BE2C (cell line): ENCODE results near the gene TLL2.

ENCODE experiments used
- DNase-seq: peaks from one replicate; pipeline ENCODE4 v3.0.0-alpha.2; 2020
- H3K27me3 ChIP-seq: fragments of 250-450 bp; sonication (Bioruptor Pico); 2 replicates; pipeline ENCODE4 v1.5.1; 2020; ENCODE audit warnings: mild to moderate bottlenecking
- H3K36me3 ChIP-seq: fragments of 250-450 bp; sonication (Bioruptor Pico); 2 replicates; pipeline ENCODE4 v1.5.1; 2020; ENCODE audit warnings: mild to moderate bottlenecking
- H3K4me1 ChIP-seq: fragments of 250-450 bp; sonication (Bioruptor Pico); 2 replicates; pipeline ENCODE4 v1.5.1; 2020
- H3K4me3 ChIP-seq: 2 replicates; pipeline ENCODE4 v1.5.1; 2011; ENCODE audit warnings: low read depth, low read length
- H3K9me3 ChIP-seq: fragments of 250-450 bp; sonication (Bioruptor Pico); 2 replicates; pipeline ENCODE4 v1.5.1; 2020
- CTCF ChIP-seq: IDR thresholded peaks from 2 replicates; pipeline ENCODE4 v1.5.1; 2012; ENCODE audit warnings: mild to moderate bottlenecking, low read depth, low read length

The TLL2 gene

GRCh38 chr10:96374004-96374403 is 139.7 kb downstream of the TLL2 start:
- no peak for TF ChIP-seq CTCF
- H3K36me3 ChIP-seq: no peaks in the 10 kb centered on the region
- H3K27me3 ChIP-seq: no peaks in the 10 kb centered on the region
- no peaks in the 10 kb centered on the region for H3K9me3 ChIP-seq
- H3K4me3 ChIP-seq: no peak overlapping the region
- DNase-seq: no peak
- no peaks in the 10 kb centered on the region for H3K4me1 ChIP-seq

DNA sequence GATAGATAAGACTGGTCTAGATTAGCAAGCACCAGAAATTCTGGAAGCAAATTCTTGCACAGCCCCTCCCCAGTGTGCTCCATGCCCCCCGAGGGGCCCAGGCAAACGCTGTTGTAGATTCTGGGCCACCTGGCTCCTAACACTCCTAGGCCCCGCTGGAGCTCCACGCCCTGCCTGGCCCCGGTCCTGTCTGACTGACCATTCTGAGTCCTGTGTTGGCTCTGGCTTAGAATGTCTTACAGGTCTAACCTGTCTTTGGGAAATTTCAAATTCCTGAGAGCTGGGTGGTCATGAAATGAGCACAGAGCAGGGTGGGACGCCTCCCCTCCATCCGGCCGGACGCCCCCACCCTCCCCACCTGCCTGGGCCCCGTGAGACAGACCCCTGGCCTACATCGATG is 142.4 kb downstream of the TLL2 start:
- H3K9me3 ChIP-seq: no peaks in the 10 kb centered on the region
- DNase-seq: no peak
- H3K4me3 ChIP-seq: no peak overlapping the region
- H3K27me3 ChIP-seq: no peaks in the 10 kb centered on the region
- TF ChIP-seq CTCF: no peak
- no peaks in the 10 kb centered on the region for H3K36me3 ChIP-seq
- H3K4me1 ChIP-seq: no peaks in the 10 kb centered on the region

GRCh38 chr10:96370584-96371157 is 143.1 kb downstream of the TLL2 start:
- H3K27me3 ChIP-seq: no peaks in the 10 kb centered on the region
- DNase-seq: peak; percentile 34
- no peaks in the 10 kb centered on the region for H3K36me3 ChIP-seq
- no peak overlapping the region for H3K4me3 ChIP-seq
- H3K9me3 ChIP-seq: no peaks in the 10 kb centered on the region
- H3K4me1 ChIP-seq: no peaks in the 10 kb centered on the region
- peak; percentile 78 for TF ChIP-seq CTCF

DNA sequence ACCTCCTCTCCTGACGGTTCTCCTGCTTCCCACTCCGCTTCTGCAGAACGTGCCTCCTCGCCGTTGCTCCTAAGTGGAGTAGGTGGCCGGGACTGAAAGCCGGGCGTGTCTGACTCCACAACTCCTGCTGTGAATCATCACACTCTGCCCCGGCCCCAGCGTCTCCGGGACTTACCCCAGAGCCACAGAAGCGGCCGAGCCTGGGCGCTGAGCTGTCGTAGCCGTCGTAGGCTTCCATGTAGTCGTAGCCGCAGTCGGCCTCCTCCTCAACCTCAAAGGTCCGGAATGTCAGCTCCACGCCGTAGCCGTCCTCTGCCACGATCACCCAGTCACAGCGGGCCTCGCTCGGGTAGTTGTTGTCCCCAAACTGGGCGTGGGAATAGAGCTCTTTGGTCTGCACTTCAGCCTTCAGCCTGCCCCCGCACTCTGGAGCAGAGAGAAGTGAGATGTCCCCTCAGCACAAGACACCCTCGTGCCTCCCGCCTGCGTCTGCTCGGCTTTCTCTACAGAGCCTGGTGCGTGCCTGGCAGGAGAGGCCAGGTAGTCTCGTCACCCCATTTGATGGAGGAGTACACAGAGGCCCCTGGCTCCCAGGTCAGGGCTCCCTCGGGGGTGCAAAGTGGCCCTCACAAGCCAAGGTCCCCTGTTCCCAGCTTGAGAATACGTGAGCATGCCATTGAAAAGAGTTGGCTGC is 143.7 kb downstream of the TLL2 start:
- Histone ChIP-seq H3K9me3 (no peaks in the 10 kb centered on the region), H3K27me3 (no peaks in the 10 kb centered on the region), H3K36me3 (no peaks in the 10 kb centered on the region), H3K4me3 (no peak overlapping the region), H3K4me1 (no peaks in the 10 kb centered on the region)
- TF ChIP-seq CTCF: no peak
- no peak for DNase-seq

DNA sequence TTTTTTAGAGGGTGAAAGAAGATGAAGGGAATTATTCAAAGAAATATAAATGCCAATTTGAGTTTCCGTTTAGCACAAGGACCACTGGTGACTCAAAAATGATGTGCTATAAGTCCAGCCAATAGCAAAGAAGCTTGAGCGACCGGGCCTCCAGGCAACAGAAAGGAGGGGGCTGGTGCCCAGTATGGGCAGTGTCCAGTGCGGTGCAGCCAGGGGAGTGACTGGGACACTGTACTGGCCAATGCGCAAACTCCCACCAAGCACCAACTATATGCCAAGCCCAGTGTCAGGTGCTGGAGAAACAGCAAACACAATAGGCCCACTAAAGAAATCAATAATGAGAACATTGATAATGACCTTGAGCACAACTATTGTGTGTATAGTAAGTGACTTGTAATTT is 144.8 kb downstream of the TLL2 start:
- Histone ChIP-seq H3K36me3 (no peaks in the 10 kb centered on the region), H3K27me3 (no peaks in the 10 kb centered on the region), H3K9me3 (no peaks in the 10 kb centered on the region), H3K4me3 (no peak overlapping the region), H3K4me1 (no peaks in the 10 kb centered on the region)
- no peak for TF ChIP-seq CTCF
- DNase-seq: no peak

DNA sequence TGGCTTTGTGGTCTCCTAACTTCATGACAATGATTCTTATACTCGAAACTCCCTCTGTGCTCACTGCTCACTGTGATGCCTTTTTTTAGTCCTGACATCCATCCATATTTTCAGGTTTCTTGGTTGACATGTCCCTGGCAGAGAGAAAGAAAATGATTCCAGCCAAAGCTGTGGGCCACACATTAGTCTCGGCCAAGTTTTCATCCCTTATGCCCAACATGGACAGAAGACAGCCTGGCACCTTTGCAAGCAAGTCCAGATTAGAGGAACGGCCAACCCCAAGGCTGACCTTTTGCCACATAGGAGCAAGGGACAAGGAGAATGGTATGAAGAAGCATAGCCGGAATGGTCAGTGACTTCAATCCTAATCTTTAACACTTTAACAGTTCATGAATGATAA is 146.3 kb downstream of the TLL2 start:
- H3K4me1 ChIP-seq: no peaks in the 10 kb centered on the region
- DNase-seq: no peak
- no peaks in the 10 kb centered on the region for H3K9me3 ChIP-seq
- no peak for TF ChIP-seq CTCF
- no peaks in the 10 kb centered on the region for H3K36me3 ChIP-seq
- H3K4me3 ChIP-seq: no peak overlapping the region
- no peaks in the 10 kb centered on the region for H3K27me3 ChIP-seq
